Right hindlimb (tissue), 1 donor: ENCODE results near the gene MAEL.

Source experiments
- DNase-seq: peaks from one replicate; pipeline ENCODE4 v3.0.0-alpha.2; 2018

The MAEL gene

GRCh38 chr1:166988974-166989515 lies at the start of gene MAEL:
MAEL (plus strand) TSS chr1:166989280; CDS start chr1:166989353, 73 bp downstream.
- DNase-seq: no peak

GRCh38 chr1:166939741-166940375 lies 49.2 kb upstream of the MAEL start:
- no peak for DNase-seq

- DNase-seq: no peak
Observed at GRCh38 chr1:166944186-166944967, 44.7 kb upstream of the MAEL start.

- peak; percentile 87 for DNase-seq
Observed at GRCh38 chr1:166947398-166948043, 41.6 kb upstream of the MAEL start.

GRCh38 chr1:166948856-166949350 lies 40.2 kb upstream of the MAEL start:
- DNase-seq: no peak

- no peak for DNase-seq
Observed at GRCh38 chr1:166950156-166950555, 38.9 kb upstream of the MAEL start.

GRCh38 chr1:166951050-166951449 lies 38.0 kb upstream of the MAEL start:
- no peak for DNase-seq

- no peak for DNase-seq
Observed at GRCh38 chr1:166952002-166952746, 36.9 kb upstream of the MAEL start.

GRCh38 chr1:166953491-166953890 lies 35.6 kb upstream of the MAEL start:
- no peak for DNase-seq

- DNase-seq: no peak
Observed at GRCh38 chr1:166956057-166956850, 32.8 kb upstream of the MAEL start.

GRCh38 chr1:166956872-166957271 lies 32.2 kb upstream of the MAEL start:
- DNase-seq: no peak

- no peak for DNase-seq
Observed at GRCh38 chr1:166960858-166961474, 28.1 kb upstream of the MAEL start.

GRCh38 chr1:166969074-166969677 lies 19.9 kb upstream of the MAEL start:
- DNase-seq: no peak

- no peak for DNase-seq
Observed at GRCh38 chr1:166971252-166971651, 17.8 kb upstream of the MAEL start.

- DNase-seq: no peak
Observed at GRCh38 chr1:166972193-166972592, 16.9 kb upstream of the MAEL start.

- no peak for DNase-seq
Observed at GRCh38 chr1:166972826-166973225, 16.3 kb upstream of the MAEL start.

- DNase-seq: peak; percentile 26
Observed at GRCh38 chr1:166974647-166975345, 14.3 kb upstream of the MAEL start.

GRCh38 chr1:166975361-166976129 lies 13.5 kb upstream of the MAEL start, which contains the start of gene ILDR2:
ILDR2 (minus strand) TSS chr1:166975540; CDS start chr1:166975268, 272 bp downstream.
- DNase-seq: peak; percentile 59

GRCh38 chr1:166977951-166978350 lies 11.1 kb upstream of the MAEL start:
- no peak for DNase-seq
